ENCODE data around the gene SLC9A5. TPM values are rescaled to one million over a fixed set of nuclear protein-coding genes. Genes with fewer than 3 reads are reported as not detected.
A peak's percentile ranks its signal among the peaks of the same experiment; 100 is the strongest.

The SLC9A5 gene
- total RNA-seq, 2 experiments from 2014 or later: 5.8 to 6.1 TPM

DNA sequence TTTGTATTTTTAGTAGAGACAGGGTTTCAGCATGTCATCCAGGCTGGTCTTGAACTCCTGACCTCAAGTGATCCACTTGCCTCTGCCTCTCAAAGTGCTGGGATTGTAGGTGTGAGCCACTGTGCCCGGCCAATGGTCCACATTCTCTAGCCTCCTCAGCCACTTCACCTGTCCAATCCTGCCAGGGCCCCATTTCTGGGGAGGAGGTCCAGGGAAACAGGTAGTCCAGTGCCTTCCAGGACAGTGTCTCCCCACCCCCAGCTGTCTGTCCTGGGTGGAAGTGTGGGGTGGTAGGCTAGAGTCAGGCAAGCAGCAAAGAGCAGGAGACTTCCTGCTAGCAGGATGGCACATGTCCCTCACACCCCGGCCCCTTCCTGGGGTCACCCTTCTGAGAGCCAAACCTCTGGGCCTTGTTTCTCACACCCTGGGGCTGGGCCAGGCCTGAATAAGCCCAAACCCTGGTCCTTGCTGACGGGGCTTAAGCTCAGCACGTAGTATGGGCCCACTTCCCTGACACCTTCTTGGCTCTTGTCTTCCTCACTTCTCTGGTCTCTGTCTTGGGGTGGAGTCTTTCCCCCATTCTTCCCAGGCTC is 6.5 kb upstream of the SLC9A5 start:
- DNase-seq: no peak
- H3K9me3 Mint-ChIP-seq: no peaks in the 10 kb centered on the region
- peaks cover 16% of the 10 kb centered on the region for H3K36me3 Mint-ChIP-seq
- H3K4me1 Mint-ChIP-seq: peaks cover 38% of the 10 kb centered on the region
- H3K4me3 Mint-ChIP-seq: no peak overlapping the region
- H3K27me3 Mint-ChIP-seq: no peaks in the 10 kb centered on the region
- peak overlapping the region; percentile 65 for H3K27ac Mint-ChIP-seq

DNA sequence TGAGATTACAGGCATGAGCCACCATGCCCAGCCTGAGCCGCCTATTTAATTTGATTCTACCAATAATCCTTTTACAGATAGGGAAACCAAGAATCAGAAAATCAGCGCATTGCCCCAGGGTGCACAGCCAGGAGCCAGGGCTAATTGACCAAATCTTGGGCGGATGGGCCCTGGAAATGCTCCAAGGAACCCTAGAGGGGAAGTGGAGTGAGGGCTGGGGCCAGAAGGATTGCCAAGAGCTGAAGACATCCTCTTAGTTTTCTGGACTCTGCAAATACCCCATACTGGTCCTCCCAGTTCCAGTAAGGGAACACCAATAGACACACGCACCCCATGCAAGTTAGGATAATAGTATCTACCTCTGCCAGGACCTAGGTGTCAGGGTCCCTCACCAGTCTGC is 5.3 kb upstream of the SLC9A5 start:
- H3K27ac Mint-ChIP-seq: peak overlapping the region; percentile 88
- H3K4me3 Mint-ChIP-seq: peak overlapping the region; percentile 89
- H3K36me3 Mint-ChIP-seq: peaks cover 11% of the 10 kb centered on the region
- no peaks in the 10 kb centered on the region for H3K9me3 Mint-ChIP-seq
- no peak for DNase-seq
- no peaks in the 10 kb centered on the region for H3K27me3 Mint-ChIP-seq
- H3K4me1 Mint-ChIP-seq: peaks cover 46% of the 10 kb centered on the region

DNA sequence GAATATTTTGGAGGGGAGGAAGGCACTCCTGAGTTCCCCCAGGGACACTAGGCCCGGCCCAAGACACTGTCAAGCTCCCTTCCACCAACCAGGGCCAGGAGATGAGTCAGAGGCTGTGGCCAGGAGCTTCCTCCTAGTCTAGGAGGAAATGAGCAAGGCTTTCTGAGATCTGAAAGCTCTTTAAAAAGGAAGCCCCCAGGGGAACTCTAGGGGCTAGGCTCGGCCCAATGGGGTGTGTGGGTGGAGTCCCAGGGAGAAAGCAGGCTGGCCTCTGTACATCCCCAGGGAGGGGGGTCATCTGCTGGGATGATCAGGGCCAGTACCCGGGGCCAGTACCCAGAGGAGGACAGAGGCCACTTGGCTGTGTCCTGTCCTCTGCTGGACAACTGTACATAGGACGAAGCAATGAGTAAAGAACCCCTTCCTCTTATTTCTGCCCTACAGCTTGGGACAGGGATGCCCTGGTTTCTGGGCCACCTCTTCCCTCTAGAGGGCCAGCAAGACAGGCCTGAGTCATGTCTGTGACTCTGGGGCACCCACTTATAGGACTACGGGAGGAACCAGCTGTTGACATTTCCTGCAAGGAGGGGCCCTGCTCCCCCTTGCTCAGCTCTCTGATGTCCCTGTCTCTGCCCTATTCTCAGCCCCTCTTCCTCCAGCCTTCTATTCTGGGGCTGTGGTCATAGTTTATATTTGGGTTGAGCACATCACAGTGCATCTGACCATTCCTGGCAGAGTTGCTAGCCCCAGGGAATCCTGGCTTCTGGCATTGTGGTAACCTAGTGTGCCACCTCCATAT is 4.2 kb upstream of the SLC9A5 start:
- H3K36me3 Mint-ChIP-seq: peaks cover 11% of the 10 kb centered on the region
- peak overlapping the region; percentile 88 for H3K27ac Mint-ChIP-seq
- peaks cover 51% of the 10 kb centered on the region for H3K4me1 Mint-ChIP-seq
- peak; percentile 86 for DNase-seq
- H3K27me3 Mint-ChIP-seq: peaks cover 1% of the 10 kb centered on the region
- H3K9me3 Mint-ChIP-seq: no peaks in the 10 kb centered on the region
- peak overlapping the region; percentile 89 for H3K4me3 Mint-ChIP-seq

DNA sequence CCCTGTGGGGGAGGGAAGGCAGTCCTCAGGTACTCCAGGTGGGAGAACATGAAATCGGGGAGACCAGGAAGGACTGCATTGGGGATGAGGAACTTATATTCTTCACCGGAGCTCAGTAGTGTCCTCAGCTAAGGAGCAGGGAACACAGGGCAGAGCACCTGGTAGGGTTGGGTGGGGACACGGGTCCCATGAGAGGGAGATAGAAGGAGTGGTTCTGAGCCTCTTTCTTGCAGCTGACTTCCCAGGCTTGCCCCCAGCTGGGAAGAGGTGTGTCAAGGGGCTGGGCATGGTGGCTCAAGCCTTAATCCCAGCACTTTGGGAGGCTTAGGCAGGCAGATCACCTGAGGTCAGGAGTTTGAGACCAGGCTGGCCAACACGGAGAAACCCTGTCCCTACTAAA is 3.6 kb upstream of the SLC9A5 start:
- H3K27me3 Mint-ChIP-seq: peaks cover 6% of the 10 kb centered on the region
- H3K4me3 Mint-ChIP-seq: peak overlapping the region; percentile 89
- H3K27ac Mint-ChIP-seq: peak overlapping the region; percentile 88
- H3K9me3 Mint-ChIP-seq: no peaks in the 10 kb centered on the region
- peaks cover 54% of the 10 kb centered on the region for H3K4me1 Mint-ChIP-seq
- H3K36me3 Mint-ChIP-seq: peaks cover 9% of the 10 kb centered on the region
- no peak for DNase-seq

DNA sequence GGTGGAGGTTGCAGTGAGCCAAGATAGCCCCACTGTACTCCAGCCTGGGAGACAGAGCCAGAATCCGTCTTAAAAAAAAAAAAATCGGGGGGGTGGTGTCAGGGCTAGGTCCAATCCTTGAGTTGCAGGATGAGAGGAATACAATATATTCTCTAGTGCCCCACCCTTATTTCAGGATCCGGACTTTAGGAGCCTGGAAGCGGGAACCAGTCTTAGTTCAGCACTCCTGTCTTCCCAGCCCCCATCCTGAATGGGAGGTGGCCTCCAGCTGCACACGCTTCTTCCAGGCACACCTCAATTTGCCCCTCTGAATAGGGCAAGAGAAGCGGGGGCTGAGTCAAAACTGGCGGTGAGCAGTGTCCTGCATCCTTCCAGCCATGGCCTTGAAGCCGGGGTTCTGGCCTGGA is 3.1 kb upstream of the SLC9A5 start:
- no peak for DNase-seq
- peaks cover 9% of the 10 kb centered on the region for H3K36me3 Mint-ChIP-seq
- no peaks in the 10 kb centered on the region for H3K9me3 Mint-ChIP-seq
- peak overlapping the region; percentile 89 for H3K4me3 Mint-ChIP-seq
- peaks cover 6% of the 10 kb centered on the region for H3K27me3 Mint-ChIP-seq
- H3K27ac Mint-ChIP-seq: peak overlapping the region; percentile 88
- H3K4me1 Mint-ChIP-seq: peaks cover 56% of the 10 kb centered on the region

DNA sequence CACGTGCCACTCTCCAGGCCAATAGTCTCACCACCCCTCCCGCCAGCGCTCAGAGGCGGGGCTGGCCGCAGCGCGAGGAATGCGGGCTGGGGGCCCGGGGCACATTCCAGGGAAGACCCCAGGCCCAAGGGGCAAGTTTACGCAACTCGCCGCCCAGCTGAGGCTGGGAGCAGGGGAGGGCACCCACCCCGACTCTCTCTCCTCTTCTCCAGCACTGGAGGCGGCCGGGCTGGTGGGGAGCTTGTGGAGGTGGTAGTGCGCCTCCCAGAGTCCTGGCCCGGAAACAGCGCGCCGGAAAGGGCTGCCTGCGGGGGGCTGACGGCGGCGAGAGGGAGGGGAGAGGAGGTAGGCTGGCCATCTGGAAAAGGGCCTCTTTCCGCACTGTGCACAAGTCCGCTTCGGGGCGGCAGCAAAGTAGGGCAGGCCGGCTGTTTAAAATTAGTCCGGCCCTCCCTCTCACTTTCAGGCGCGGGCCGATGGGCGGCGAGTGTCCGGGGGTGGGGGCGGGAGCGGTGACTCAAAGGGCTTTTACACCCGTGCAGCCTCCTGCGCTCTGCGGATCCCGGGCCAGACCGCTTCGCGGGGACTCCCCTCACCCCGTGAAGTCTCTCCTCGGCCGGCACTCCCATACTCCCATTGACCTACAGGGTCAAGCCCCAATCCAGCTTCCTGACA is 2.6 kb upstream of the SLC9A5 start:
- H3K27ac Mint-ChIP-seq: peak overlapping the region; percentile 89
- H3K4me3 Mint-ChIP-seq: peak overlapping the region; percentile 89
- no peaks in the 10 kb centered on the region for H3K9me3 Mint-ChIP-seq
- DNase-seq: peak; percentile 79
- H3K36me3 Mint-ChIP-seq: peaks cover 9% of the 10 kb centered on the region
- H3K27me3 Mint-ChIP-seq: peaks cover 6% of the 10 kb centered on the region
- peaks cover 54% of the 10 kb centered on the region for H3K4me1 Mint-ChIP-seq

DNA sequence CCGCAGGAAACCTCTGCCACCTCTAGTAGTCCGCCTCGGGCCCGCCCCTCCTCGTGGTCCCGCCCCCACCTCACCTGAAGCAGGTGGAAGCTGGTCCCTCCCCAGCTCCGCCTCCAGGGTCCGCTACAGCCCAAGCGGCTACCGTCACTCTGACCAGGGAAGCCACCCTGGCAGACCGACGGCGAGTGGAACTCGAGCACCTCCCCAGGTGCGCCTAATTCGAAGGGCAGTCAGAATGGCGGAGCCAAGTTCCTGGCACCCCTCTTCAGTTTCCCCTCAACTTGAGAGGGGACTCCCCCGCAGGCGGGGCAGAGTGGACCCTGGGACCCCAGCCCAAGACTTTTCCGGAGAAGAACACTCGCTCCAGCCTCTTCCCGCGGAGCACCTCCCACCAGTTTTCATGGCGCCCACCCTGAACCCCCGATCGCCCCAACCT is 2.0 kb upstream of the SLC9A5 start:
- no peaks in the 10 kb centered on the region for H3K9me3 Mint-ChIP-seq
- peak overlapping the region; percentile 89 for H3K27ac Mint-ChIP-seq
- peaks cover 49% of the 10 kb centered on the region for H3K4me1 Mint-ChIP-seq
- no peak for DNase-seq
- H3K36me3 Mint-ChIP-seq: peaks cover 4% of the 10 kb centered on the region
- H3K27me3 Mint-ChIP-seq: peaks cover 6% of the 10 kb centered on the region
- H3K4me3 Mint-ChIP-seq: peak overlapping the region; percentile 89

DNA sequence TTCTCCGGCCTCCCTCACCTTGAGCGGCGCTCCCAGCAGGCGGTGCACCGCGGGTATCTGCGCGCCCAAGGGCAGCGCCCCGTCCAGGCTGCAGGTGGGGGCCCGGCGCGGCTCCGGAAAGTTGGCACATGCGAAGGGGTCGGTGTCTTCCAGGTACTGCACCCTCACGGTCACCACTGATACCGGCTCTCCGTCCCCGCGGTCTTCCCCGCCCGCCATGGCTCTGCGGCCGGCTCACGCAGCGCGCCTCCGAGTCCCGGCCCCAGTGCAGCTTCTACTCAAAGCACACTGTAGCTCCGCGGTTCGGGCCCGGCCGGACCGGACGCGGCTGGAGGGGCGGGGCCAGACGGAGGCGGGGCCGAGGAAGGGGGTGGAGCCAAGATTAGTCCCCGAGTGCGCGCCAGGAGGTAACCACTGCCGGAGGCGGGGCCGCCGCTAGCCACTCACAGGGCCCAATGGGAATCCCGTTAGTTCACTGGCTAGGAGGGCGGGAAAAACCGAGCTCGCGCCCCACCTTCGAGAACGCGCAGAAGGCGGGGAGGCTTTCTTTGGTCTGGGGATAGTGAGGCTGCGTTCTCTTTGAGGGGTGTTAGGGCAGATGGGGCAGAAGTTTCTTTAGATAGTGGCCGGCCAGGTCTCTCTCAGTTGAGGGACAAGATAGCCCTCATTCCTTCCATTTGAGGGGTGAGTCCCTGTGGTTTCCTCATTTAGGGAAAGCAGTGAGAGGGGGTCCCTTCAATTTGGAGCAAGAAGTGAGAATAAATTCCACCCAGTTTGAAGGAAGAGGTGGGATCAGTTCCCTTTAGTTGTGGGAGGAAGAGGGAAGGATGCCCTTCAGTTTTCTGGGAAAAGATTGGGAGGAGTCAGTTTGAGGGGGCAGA is 1.3 kb upstream of the SLC9A5 start, which contains the start of gene FHOD1:
Gene FHOD1, minus strand, starts transcription at position 290 of the 881 bp plus-strand sequence. Its CDS starts 71 bp downstream, at position 219.
- Mint-ChIP-seq H3K4me1 (peaks cover 45% of the 10 kb centered on the region), H3K4me3 (peak within 1 kb of the TSS; percentile 89), H3K9me3 (no peaks in the 10 kb centered on the region), H3K27ac (peak within 1 kb of the TSS; percentile 89), H3K27me3 (peaks cover 6% of the 10 kb centered on the region), H3K36me3 (peaks cover 4% of the 10 kb centered on the region)
- DNase-seq: peak; percentile 98

DNA sequence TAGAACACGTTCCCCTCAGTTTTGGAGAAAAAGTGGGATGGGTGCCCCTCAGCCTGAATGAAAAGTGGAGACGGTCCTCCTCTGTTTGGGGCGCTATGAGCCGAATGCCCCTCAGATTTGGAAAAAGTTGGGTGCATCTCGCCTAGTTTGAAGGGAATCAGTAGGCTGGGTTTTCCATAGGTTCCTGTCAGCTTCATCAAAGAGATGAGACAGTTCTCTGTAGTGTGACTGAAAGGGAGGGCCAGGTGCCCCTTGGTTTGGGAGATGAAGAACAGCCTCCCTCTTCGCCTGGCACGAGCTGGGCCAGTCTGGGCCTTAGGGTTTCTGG is 742 bp upstream of the SLC9A5 start:
- no peak for DNase-seq
- Mint-ChIP-seq H3K27me3 (peaks cover 6% of the 10 kb centered on the region), H3K27ac (peak overlapping the region; percentile 89), H3K4me3 (peak overlapping the region; percentile 89), H3K4me1 (peaks cover 43% of the 10 kb centered on the region), H3K9me3 (no peaks in the 10 kb centered on the region), H3K36me3 (peaks cover 6% of the 10 kb centered on the region)

DNA sequence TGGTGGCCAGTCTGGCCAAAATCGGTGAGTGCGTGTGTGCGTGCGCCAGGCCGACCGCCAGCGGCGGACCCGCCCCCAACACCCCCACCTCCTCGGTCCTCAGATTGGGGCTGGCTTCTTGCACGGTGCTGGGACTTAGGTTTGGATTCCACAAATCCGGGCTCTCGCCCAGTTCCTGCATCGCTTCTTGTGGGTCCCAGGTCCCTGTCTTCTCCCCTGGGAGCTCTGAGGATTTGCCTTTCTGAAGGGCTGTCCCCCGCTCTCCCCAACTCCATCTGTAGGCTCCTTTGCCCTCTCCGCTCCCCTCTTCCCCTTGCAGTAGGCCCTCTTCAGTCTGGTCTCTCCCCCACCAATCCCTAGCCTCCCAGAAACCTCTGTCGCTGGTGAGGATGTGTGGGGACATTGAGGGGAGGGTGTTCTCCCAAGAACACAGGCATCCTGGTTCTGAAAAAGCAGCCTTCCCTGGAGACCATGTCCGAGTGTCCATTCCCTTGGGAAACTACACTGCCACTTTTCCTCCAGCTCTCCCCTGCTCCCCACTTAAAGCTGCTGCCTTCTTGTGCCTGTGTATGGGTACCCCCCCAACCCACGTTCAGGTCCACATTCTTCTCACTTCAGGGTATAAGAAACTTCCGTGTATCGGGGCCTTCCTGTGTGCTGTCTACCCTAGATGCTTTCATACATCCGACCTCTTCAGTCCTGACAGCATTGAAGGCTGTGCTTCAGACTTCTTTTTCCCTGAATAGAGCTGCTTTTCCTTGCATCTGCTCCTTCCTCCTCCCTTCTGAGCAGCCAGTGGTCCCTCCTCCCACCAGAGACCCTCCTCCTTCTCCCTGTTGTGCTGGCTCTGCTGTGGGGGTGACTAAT is 632 bp downstream of the SLC9A5 start:
- H3K4me3 Mint-ChIP-seq: peak overlapping the region; percentile 79
- H3K4me1 Mint-ChIP-seq: peaks cover 34% of the 10 kb centered on the region
- peaks cover 12% of the 10 kb centered on the region for H3K36me3 Mint-ChIP-seq
- DNase-seq: no peak
- peak overlapping the region; percentile 50 for H3K27ac Mint-ChIP-seq
- H3K9me3 Mint-ChIP-seq: no peaks in the 10 kb centered on the region
- peaks cover 6% of the 10 kb centered on the region for H3K27me3 Mint-ChIP-seq

DNA sequence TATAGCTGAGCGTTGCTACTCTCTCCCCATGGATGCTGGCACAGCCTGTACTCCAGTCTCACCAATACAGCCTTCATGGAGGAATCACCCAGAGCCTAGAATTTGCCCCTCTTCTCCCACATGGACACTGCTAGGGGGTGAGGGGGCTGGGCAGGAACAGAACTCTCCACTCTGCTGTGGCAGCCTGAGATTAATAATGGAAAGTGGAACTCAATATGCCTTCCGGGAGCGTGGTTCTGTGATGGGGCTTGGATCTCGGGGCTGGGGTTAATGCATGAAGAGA is 1.2 kb downstream of the SLC9A5 start:
- Mint-ChIP-seq H3K9me3 (no peaks in the 10 kb centered on the region), H3K4me3 (peak overlapping the region; percentile 79), H3K27me3 (peaks cover 6% of the 10 kb centered on the region), H3K36me3 (peaks cover 10% of the 10 kb centered on the region), H3K4me1 (peaks cover 28% of the 10 kb centered on the region), H3K27ac (no peak overlapping the region)
- no peak for DNase-seq

DNA sequence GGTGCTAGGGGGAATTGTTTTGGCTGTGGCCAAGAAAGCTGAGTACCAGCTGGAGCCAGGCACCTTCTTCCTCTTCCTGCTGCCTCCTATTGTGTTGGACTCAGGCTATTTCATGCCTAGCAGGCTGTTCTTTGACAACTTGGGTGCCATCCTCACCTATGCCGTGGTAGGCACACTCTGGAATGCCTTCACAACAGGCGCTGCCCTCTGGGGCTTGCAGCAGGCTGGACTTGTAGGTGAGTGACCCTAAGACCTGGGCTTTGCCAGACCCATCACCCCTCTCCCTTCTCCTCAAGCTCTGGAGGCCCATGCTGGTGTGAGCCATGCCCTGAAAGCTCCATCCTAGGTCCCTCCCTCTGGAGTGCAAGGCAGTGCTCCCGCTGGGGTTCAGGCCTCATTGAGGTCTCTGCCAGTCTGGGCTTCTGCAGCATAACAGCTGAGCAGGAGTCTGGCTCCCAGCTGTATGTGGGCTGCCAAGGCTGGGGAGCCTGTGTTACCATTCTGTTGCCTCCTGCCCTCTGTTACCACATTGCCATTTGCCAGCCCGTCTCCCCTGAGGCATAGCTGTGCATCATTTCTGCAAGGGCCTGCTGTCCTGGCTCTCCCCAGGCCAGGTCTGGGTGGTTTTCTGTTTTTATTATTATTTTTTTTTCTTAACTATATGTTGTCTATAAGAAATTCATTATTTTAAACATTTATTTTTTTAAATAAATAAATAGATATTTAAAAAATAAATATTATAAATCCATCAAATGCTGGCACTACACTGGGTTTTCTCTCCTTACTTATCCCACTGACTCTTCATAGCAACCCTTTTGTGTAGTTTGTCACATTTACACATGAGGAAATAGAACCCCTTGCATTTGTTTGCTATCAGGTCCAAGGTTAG is 4.1 kb downstream of the SLC9A5 start:
- H3K36me3 Mint-ChIP-seq: peaks cover 10% of the 10 kb centered on the region
- DNase-seq: no peak
- H3K27ac Mint-ChIP-seq: no peak overlapping the region
- H3K27me3 Mint-ChIP-seq: peaks cover 6% of the 10 kb centered on the region
- no peak overlapping the region for H3K4me3 Mint-ChIP-seq
- H3K4me1 Mint-ChIP-seq: peaks cover 16% of the 10 kb centered on the region
- no peaks in the 10 kb centered on the region for H3K9me3 Mint-ChIP-seq

DNA sequence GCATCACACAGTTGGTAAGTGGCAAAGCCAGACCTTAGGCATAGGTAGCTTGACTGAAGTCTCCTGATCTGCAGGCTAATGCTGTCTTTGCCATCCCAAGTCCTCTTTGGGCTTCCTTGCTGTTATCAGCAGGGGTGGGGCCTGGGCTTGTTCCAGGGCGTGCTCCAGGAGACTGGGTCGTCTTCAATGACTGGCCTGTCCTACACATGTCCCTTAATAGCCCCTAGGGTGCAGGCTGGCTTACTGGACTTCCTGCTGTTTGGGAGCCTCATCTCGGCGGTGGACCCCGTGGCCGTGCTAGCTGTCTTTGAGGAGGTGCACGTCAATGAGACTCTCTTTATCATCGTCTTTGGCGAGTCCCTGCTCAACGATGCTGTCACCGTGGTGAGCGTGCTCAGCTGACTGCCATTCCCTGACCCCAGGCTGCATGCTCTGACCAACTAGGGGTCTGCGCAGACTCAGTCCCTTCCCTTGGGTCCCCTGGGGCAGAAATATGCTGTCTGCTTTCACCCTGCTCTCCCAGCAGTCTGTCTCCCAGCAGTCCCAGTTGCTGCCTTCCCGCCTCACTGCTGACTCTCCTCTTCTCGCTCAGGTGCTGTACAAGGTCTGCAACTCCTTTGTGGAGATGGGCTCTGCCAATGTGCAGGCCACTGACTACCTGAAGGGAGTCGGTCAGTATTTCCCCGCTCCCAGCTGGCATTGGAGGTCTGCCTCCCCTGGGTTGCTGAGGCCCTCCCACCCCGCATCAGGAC is 6.2 kb downstream of the SLC9A5 start:
- H3K4me3 Mint-ChIP-seq: no peak overlapping the region
- H3K36me3 Mint-ChIP-seq: peaks cover 13% of the 10 kb centered on the region
- H3K4me1 Mint-ChIP-seq: peaks cover 3% of the 10 kb centered on the region
- no peaks in the 10 kb centered on the region for H3K9me3 Mint-ChIP-seq
- no peak overlapping the region for H3K27ac Mint-ChIP-seq
- peaks cover 4% of the 10 kb centered on the region for H3K27me3 Mint-ChIP-seq
- DNase-seq: no peak

All from activated naive CD8-positive, alpha-beta T cell treated with anti-CD3 and anti-CD28 coated beads for 36 hours (primary cell).